HL-60 (cell line): ENCODE data around the gene USP11.
A peak's percentile ranks its signal among the peaks of the same experiment; 100 is the strongest.

ENCODE experiments used
- CTCF ChIP-seq: IDR thresholded peaks from one replicate; pipeline ENCODE4 v1.5.1; 2011; ENCODE audit warnings: low read length, control low read depth, inconsistent platforms; ENCODE audit not compliant: insufficient read depth
- GABPA ChIP-seq: IDR thresholded peaks from 2 replicates; pipeline ENCODE4 v1.6.1; 2012; ENCODE audit warnings: low read depth
- REST ChIP-seq: IDR thresholded peaks from 2 replicates; pipeline ENCODE4 v1.6.1; 2012; ENCODE audit warnings: low read depth; ENCODE audit not compliant: insufficient replicate concordance

- TF ChIP-seq REST = peak; percentile 12
- TF ChIP-seq CTCF = no peak
- TF ChIP-seq GABPA = no peak
Observed at GRCh38 chrX:47190445-47191269, 42.2 kb upstream of the USP11 start.
